Adrenal gland (tissue), 5 donors: Measurements from ENCODE around the gene TRIM27.

Source experiments
- CTCF ChIP-seq, 6 experiments: fragments of 450-650 bp in 4 of 6; fragments of 200-600 bp in 2 of 6; sonication (generic) in 1 of 6; IDR thresholded peaks; 1 replicate in 5 of 6; 2 replicates in 1 of 6; pipeline versions ENCODE4 v1.5.1 to v1.8.0; 2016 to 2021; ENCODE audit warnings: antibody characterized with exemption in 6 of 6, mild to moderate bottlenecking in 2 of 6, moderate library complexity in 1 of 6
- POLR2A ChIP-seq, 2 donors: fragments of 450-650 bp; IDR thresholded peaks; one replicate each; pipeline ENCODE4 v1.6.1; 2017; ENCODE audit warnings: antibody characterized with exemption in 2 of 2, mild to moderate bottlenecking in 2 of 2, moderate library complexity in 1 of 2
- donor health status: DM: no; HTN: no; CAD: no.

DNA sequence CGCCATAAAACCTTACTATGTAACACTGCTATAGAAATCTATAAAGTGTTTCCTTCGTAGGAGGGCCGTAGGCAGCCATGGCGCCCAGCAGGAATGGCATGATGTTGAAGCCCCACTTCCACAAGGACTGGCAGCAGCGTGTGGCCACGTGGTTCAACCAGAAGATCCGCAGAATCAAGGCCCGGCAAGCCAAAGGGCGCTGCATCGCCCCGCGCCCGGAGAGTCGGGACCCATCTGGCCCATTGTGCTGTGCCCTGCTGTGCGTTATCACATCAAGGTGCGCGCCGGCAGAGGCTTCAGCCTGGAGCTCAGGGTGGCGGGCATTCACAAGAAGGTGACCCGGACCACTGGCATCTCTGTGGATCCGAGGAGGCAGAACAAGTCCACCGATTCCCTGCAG lies 62.4 kb downstream of the TRIM27 start:
- TF ChIP-seq CTCF (IDR thresholded peaks at IDR 0.05) (no peak), POLR2A (IDR thresholded peaks at IDR 0.05) (no peak)
